ENCODE data around the gene TSC2. TPM values are rescaled to one million over a fixed set of nuclear protein-coding genes. Genes with fewer than 3 reads are reported as not detected.

TSC2 gene
- total and polyA plus RNA-seq, 9 of the 15 experiments (the other 6 are each of a cell fraction or from before 2014, with no cell fraction given), result 1.3 to 68.1 (median 16.6) TPM

- CTCF ChIA-PET (ENCODE audit: low intra/inter-chr PET ratio), result no interaction called here
- Histone ChIP-seq H4K20me1 (replicated peaks; ENCODE audit: control insufficient read depth, insufficient read depth, low read length) (peaks cover 39% of the 10 kb centered on the region), H3K4me2 (ENCODE audit: insufficient read depth, low read length) (no peak overlapping the region), H3K9me1 (ENCODE audit: control insufficient read depth, insufficient read depth, low read length) (peaks cover 15% of the 10 kb centered on the region), H3K9ac (ENCODE audit: insufficient read depth in 1 of 2, low read depth in 2 of 2, low read length in 2 of 2) (peak overlapping the region; percentile 1 to 38; a peak in 3 of 4 replicates), H3K79me2 (ENCODE audit: control insufficient read depth, insufficient read depth, low read length) (peaks cover 61% of the 10 kb centered on the region), H3K9me3 (replicated peaks; ENCODE audit: control insufficient read depth, insufficient read depth, low read depth, low read length) (no peaks in the 10 kb centered on the region), H3K27ac (ENCODE audit: extremely low read depth, low read depth, low read length) (no peak overlapping the region), H3K4me3 (no peak overlapping the region), H3K4me1 (replicated peaks in 1 of 2; ENCODE audit: control insufficient read depth in 2 of 2, insufficient read depth in 2 of 2, low read length in 2 of 2) (peaks cover 19 to 87% of the 10 kb centered on the region in 2 experiments), H2AFZ (ENCODE audit: low read depth, low read length) (no peak overlapping the region), H3K27me3 (ENCODE audit: control insufficient read depth in 2 of 2, insufficient read depth in 2 of 2, low read length in 2 of 2) (no peaks in the 10 kb centered on the region), H3K36me3 (ENCODE audit: control insufficient read depth, insufficient read depth, low read length) (peaks cover 95% of the 10 kb centered on the region; the same call in 2 of the 3 replicates)
- 0 out of 2 replicates have a peak, but pooled peaks have one; percentile 8 for TF ChIP-seq GTF2F1 (IDR thresholded peaks at IDR 0.05; ENCODE audit: low read depth, low read length)
- TF ChIP-seq ZNF143 (CRISPR knock-in tag; IDR thresholded peaks at IDR 0.05), result 0 out of 2 replicates have a peak, but pooled peaks have one; percentile 11
- no peak for TF ChIP-seq CGGBP1 (CRISPR knock-in tag; IDR thresholded peaks at IDR 0.05)
- 0 out of 2 replicates have a peak, but pooled peaks have one; percentile 6 for TF ChIP-seq ZNF740 (CRISPR knock-in tag; IDR thresholded peaks at IDR 0.05)
- no peak for TF ChIP-seq ZNF740 (tag; IDR thresholded peaks at IDR 0.05)
- 0 out of 2 replicates have a peak, but pooled peaks have one; percentile 48 for TF ChIP-seq HDGF (IDR thresholded peaks at IDR 0.05)
- TF ChIP-seq PRPF4 (IDR thresholded peaks at IDR 0.05; ENCODE audit: insufficient read depth, low read depth, low read length, poor library complexity, severe bottlenecking), result no peak
- BruUV-seq (replicated peaks), result no TSS peak
- DNase-seq (ENCODE audit: extremely low read depth in 1 of 4, low spot score in 3 of 4) (no peak), ATAC-seq (no peak), FAIRE-seq (no peak)
- in situ Hi-C loops (cut with MboI) (no loop called here), intact Hi-C loops (cut with micrococcal nuclease) (no loop called here)
- POLR2A ChIA-PET, result interaction anchor here (0.6 to 3.0 kb wide), 11 partner anchors 15 to 502 kb away, joined by 3 to 12 read pairs (median 4); partner anchors contain the start of genes NPW, RPS2 and TRAF7
- 55% methylated on average over 8 of the region's 8 CpGs for WGBS (ENCODE audit: insufficient coverage, low coverage, missing lambda C conversion rate)
Observed at GRCh38 chr16:2003231-2003826, 44.5 kb upstream of the TSC2 start.

Measured in K562 (cell line).